GM18907 (cell line): ENCODE measurements around the gene PALLD.

ENCODE experiments used
- ATAC-seq: cut with Tn5 transposase; IDR thresholded peaks from one replicate; pipeline ENCODE4 v1.9.1; 2021; ENCODE audit warnings: mild to moderate bottlenecking, moderate library complexity; ENCODE audit not compliant: unreplicated experiment

PALLD gene

DNA sequence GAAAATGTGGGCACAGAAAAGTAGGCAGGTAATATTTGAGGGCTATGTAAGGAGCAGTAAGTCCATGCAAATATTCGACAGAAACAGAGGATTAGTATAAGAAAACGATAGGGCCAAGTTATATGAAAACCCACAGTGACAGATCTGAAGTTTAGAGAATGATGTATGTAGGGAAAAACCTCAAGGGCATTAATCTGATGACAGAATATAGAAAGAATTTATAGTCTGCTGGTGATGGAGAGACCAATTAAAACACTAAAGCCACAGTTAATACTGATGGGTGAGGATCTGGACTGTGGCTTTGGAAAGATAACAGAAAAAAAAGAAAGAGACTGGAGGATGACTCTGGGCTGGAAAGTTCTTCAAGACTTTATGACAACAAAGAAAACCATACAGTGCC is 169.7 kb downstream of the PALLD start:
- ATAC-seq = no peak

GRCh38 chr4:168667376-168667775 is 170.5 kb downstream of the PALLD start:
- ATAC-seq = no peak

- no peak for ATAC-seq
Measured at GRCh38 chr4:168667921-168668320, 171.1 kb downstream of the PALLD start.

DNA sequence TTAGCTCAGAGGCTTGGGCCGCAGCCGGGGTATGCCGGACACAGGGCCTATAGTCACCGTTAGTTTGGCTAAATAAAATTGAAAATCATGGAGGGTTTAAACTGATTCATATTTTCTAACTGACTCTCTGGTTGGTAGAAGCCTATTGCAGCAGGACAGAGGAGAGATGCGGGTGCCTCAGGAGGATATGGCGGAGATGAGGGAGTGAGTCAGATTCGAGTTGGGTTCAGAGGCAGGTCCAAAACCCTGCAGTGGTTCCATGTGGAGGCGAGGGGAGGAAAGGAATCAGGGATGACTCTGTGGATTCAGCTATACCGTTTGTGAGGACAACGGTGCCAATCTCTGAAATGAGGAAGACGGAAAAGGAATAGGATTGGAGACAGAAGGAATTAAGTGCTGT is 176.6 kb downstream of the PALLD start:
- no peak for ATAC-seq

GRCh38 chr4:168674077-168674747 is 177.4 kb downstream of the PALLD start:
- ATAC-seq = no peak

GRCh38 chr4:168674866-168675265 is 178.0 kb downstream of the PALLD start:
- ATAC-seq = no peak

DNA sequence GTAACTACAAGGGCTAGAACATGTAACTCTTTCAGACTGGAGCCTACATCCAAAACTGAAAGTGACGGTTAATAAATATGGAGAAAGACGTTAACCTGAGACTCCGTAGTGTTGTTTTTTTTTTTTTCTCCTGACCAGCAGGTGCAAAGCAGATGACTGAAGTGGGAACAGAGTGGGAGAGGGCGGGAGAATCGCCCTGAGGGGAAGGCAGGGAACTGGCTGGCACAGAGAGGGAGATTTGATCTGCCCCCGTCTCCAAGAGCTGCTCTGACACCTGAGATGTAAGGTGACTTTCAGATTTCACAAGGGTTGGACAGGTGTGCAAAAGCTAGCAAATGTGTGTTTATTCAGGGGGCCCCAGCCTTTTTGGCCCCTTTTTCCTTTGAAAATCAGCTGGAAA is 180.2 kb downstream of the PALLD start:
- ATAC-seq = no peak

DNA sequence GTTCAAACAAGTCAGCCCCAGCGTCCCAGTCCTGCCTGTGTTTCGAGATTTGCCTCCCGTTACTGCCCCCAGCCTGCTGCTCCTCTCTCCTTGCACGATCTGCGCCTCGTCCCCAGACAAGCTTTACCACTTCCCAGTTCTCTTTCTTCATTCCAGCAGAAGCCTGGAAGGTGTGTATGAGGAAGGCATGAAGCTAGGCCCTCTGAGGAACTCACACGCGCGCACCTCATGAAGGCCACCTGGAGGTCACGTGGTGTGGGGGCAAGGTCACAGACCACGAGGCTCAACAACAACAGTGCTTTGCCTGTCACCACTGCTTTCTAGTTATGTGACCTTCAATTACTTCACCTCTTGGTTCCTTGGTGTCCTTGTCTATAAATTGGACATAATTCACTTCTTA is 181.0 kb downstream of the PALLD start:
- no peak for ATAC-seq

- ATAC-seq = no peak
Measured at GRCh38 chr4:168678751-168679366, 182.0 kb downstream of the PALLD start.

- ATAC-seq = no peak
Measured at GRCh38 chr4:168679397-168679796, 182.5 kb downstream of the PALLD start.

DNA sequence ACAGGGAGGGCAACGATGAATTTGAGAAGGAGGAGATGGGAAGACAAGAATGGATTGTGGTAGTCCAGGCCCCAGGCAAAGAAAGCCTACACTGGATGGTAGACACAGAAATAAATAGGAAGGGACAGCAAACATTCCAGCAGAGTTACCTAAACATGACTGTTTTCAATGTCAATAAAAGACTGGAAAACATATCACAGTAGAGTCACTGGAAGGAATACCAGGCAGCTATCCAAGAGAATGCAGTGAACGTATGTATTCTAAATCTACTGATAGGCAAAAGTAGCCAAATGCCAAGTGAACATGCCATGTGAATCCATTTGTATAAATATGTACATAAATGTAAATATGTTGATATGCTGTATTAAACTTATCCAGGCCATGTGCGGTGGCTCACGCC is 183.0 kb downstream of the PALLD start:
- ATAC-seq = no peak

GRCh38 chr4:168682898-168683500 is 186.1 kb downstream of the PALLD start:
- ATAC-seq = no peak

GRCh38 chr4:168683595-168683994 is 186.7 kb downstream of the PALLD start:
- ATAC-seq = no peak

DNA sequence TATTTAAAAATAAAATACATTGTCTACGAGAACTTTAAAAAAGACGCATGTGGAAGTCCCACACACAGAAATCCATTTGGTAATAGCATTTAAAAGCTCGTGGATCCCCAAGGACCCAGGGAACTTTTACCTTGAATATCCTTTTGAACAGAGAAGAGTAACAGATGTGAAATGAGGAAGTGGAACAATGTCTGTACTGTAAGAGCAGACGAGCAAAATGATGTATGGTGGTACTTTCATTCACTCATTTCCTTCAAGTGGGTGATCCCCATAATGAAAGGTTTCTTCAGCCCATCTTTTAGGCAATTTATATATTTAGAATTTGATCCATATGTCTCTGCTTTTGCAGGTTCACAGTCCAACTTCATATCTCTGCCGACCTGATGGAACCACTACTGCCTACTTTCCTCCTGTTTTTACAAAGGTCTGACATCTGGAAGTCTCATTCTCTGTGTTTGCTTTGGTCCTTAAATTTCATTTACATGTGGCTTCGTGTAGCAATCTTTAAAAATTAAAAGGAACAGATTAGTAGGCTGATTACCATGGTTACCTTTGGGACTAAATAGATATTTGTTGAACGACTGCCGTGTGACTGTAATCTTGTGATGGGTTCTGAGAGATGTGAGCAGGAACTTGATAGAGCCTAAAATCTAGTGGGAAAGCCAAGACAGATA is 188.4 kb downstream of the PALLD start:
- ATAC-seq = peak; percentile 94

DNA sequence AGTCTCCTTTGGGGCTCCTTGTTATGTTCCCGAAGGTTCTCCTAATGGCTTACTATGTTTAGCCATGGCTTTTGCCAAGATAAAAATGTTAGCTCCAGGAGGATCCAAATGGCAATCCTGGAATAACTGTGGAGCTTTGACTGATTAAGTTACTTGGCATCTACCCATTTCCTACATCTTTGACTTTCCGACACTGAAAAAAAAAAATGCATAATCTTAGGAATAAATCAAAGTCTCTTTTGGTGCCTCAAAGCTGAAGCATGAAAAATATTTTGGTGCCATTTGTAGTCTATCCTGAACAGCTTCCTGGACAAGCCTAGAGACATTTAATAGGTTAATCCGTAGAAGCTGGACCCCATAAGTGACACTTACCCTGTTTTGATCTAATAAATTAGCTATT is 191.7 kb downstream of the PALLD start:
- no peak for ATAC-seq

DNA sequence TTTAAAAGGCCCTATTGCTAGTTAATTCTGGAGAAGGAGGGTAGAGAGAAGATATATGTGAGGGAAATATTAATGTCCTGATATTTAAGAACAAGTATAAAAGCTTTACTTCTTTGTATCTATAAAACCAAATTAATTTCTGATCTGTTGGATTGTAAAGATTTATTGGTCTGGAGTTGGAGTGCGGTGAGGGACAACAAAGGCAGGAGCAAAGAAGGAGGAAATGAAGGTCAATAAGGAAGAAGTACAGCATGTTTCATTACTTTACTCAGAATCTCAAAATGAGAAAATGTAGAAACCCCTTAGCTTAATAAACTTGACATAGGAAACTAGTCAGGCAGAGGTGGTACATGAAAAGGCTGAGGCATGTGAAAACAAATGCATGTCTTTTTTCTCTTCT is 192.9 kb downstream of the PALLD start:
- no peak for ATAC-seq

DNA sequence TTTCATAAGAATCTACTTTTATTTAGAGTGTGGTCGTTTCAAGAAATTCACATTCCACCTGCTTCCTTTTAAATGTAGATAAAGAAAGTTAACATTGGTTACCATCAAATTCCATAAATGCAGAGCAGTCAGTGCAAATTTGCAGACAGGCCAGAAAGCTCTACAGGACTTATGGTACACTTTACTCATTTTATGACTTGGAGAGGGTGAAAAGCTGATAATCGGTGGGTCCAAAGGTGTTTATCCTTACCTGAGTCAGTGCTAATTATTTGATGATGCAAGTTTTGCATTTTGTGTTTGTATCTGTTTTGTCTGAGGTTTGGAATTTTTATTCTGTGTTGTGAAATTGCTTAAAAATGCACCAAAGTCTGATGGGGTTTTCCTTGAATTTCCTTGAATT is 193.3 kb downstream of the PALLD start:
- no peak for ATAC-seq

- no peak for ATAC-seq
Measured at GRCh38 chr4:168691631-168692369, 194.9 kb downstream of the PALLD start.

DNA sequence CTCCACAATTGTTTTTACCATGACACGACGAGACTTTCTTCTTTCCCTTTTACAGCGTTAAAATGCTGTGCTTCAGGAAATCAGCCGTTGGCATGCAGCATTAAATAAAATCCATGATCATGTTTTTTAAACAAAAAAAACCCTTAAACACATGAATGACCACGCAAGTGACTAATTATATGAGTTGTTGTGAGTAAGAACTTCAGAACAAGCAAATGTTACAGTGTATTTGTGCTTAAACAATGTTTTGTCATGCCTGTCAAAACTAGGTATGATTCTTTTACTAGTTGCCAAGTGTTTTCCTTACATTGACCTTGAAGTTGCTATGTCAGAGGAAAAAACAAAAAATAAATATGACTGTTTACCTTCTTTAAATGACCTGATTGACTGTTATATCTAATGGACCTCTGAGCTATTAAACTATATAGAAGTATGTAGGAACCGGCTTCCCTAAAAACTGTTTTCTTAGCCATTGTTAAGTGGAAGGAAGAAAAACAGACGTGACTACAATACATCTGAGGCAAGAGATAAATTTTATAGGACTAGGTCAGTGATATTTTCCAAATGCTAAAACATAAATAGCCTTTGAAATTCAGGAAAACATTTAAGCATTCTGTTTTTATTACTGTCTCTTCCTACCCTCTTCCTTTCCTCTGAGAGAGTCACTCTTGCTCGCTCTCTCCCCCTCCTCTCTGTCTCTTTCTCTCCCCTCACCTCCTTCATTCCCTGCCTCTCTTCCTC is 197.1 kb downstream of the PALLD start:
- ATAC-seq = no peak

GRCh38 chr4:168694667-168695066 is 197.8 kb downstream of the PALLD start:
- no peak for ATAC-seq

DNA sequence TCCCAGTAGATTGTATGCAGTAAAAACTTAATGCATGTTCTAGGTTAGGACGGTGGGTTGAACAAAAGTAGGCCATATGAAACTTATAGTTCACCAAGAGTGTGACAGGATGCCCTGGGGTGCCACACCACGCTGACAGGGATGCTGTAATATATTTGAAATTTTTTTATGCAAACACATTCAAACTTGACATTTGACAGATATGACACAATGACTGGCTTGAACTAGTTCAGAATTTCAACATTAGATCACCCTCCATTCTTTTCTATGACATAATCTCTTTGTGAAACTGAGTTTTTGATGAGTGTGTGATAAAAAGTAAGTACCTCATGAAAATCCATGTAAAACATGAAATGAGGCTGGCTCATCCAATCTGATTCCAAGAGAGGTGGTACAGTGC is 198.4 kb downstream of the PALLD start:
- ATAC-seq = no peak
